ENCODE measurements around the gene SATB2. TPM values are rescaled to one million over a fixed set of nuclear protein-coding genes. Genes with fewer than 3 reads are reported as not detected.

Gene SATB2
- total RNA-seq, 1 experiment from 2014 or later = 22.1 TPM

DNA sequence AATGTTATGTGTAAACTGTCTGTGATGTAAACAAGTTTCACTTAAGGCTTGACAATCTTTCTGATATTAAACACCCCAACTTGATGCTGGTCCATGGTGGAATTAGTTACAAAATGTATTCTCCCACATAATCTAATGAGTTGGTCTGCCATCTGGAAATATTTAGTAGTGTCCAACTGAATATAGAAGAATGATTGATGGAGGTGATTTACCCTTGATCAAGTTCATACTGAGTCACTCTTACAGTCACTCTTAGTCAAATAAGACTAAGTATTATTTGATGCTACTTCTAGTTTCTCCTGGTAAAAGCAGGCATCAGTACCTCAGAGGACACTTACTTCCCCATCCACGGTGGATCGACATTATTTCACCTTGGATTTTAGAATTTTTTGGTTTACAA is 198.1 kb downstream of the SATB2 start:
- TF ChIP-seq, protein P1, sequence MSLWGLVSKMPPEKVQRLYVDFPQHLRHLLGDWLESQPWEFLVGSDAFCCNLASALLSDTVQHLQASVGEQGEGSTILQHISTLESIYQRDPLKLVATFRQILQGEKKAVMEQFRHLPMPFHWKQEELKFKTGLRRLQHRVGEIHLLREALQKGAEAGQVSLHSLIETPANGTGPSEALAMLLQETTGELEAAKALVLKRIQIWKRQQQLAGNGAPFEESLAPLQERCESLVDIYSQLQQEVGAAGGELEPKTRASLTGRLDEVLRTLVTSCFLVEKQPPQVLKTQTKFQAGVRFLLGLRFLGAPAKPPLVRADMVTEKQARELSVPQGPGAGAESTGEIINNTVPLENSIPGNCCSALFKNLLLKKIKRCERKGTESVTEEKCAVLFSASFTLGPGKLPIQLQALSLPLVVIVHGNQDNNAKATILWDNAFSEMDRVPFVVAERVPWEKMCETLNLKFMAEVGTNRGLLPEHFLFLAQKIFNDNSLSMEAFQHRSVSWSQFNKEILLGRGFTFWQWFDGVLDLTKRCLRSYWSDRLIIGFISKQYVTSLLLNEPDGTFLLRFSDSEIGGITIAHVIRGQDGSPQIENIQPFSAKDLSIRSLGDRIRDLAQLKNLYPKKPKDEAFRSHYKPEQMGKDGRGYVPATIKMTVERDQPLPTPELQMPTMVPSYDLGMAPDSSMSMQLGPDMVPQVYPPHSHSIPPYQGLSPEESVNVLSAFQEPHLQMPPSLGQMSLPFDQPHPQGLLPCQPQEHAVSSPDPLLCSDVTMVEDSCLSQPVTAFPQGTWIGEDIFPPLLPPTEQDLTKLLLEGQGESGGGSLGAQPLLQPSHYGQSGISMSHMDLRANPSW (CRISPR knock-in tag; conservative IDR thresholded peaks at IDR 0.05; ENCODE audit: low read depth) = no peak
- no peak for TF ChIP-seq TP53 (CRISPR knock-in tag; IDR thresholded peaks at IDR 0.05)
- TF ChIP-seq, protein P2, sequence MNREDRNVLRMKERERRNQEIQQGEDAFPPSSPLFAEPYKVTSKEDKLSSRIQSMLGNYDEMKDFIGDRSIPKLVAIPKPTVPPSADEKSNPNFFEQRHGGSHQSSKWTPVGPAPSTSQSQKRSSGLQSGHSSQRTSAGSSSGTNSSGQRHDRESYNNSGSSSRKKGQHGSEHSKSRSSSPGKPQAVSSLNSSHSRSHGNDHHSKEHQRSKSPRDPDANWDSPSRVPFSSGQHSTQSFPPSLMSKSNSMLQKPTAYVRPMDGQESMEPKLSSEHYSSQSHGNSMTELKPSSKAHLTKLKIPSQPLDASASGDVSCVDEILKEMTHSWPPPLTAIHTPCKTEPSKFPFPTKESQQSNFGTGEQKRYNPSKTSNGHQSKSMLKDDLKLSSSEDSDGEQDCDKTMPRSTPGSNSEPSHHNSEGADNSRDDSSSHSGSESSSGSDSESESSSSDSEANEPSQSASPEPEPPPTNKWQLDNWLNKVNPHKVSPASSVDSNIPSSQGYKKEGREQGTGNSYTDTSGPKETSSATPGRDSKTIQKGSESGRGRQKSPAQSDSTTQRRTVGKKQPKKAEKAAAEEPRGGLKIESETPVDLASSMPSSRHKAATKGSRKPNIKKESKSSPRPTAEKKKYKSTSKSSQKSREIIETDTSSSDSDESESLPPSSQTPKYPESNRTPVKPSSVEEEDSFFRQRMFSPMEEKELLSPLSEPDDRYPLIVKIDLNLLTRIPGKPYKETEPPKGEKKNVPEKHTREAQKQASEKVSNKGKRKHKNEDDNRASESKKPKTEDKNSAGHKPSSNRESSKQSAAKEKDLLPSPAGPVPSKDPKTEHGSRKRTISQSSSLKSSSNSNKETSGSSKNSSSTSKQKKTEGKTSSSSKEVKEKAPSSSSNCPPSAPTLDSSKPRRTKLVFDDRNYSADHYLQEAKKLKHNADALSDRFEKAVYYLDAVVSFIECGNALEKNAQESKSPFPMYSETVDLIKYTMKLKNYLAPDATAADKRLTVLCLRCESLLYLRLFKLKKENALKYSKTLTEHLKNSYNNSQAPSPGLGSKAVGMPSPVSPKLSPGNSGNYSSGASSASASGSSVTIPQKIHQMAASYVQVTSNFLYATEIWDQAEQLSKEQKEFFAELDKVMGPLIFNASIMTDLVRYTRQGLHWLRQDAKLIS (CRISPR knock-in tag; IDR thresholded peaks at IDR 0.05; ENCODE audit: borderline replicate concordance) = no peak
- no peak for TF ChIP-seq NFATC4 (CRISPR knock-in tag; IDR thresholded peaks at IDR 0.05)
- no peak for TF ChIP-seq ZNF219 (CRISPR knock-in tag; IDR thresholded peaks at IDR 0.05; ENCODE audit: borderline replicate concordance)
- TF ChIP-seq ZNF423 (CRISPR knock-in tag; IDR thresholded peaks at IDR 0.05) = no peak
- TF ChIP-seq, protein P3, sequence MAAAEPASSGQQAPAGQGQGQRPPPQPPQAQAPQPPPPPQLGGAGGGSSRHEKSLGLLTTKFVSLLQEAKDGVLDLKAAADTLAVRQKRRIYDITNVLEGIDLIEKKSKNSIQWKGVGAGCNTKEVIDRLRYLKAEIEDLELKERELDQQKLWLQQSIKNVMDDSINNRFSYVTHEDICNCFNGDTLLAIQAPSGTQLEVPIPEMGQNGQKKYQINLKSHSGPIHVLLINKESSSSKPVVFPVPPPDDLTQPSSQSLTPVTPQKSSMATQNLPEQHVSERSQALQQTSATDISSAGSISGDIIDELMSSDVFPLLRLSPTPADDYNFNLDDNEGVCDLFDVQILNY (CRISPR knock-in tag; IDR thresholded peaks at IDR 0.05) = no peak
- TF ChIP-seq, protein P4, sequence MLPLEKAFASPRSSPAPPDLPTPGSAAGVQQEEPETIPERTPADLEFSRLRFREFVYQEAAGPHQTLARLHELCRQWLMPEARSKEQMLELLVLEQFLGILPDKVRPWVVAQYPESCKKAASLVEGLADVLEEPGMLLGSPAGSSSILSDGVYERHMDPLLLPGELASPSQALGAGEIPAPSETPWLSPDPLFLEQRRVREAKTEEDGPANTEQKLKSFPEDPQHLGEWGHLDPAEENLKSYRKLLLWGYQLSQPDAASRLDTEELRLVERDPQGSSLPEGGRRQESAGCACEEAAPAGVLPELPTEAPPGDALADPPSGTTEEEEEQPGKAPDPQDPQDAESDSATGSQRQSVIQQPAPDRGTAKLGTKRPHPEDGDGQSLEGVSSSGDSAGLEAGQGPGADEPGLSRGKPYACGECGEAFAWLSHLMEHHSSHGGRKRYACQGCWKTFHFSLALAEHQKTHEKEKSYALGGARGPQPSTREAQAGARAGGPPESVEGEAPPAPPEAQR (CRISPR knock-in tag; IDR thresholded peaks at IDR 0.05) = no peak
- no peak for TF ChIP-seq NFE2L1 (CRISPR knock-in tag; IDR thresholded peaks at IDR 0.05)
- TF ChIP-seq ZNF416 (CRISPR knock-in tag; IDR thresholded peaks at IDR 0.05) = no peak
- no peak for TF ChIP-seq ELF4 (CRISPR knock-in tag; IDR thresholded peaks at IDR 0.05; ENCODE audit: low read depth)
- TF ChIP-seq, protein P5, sequence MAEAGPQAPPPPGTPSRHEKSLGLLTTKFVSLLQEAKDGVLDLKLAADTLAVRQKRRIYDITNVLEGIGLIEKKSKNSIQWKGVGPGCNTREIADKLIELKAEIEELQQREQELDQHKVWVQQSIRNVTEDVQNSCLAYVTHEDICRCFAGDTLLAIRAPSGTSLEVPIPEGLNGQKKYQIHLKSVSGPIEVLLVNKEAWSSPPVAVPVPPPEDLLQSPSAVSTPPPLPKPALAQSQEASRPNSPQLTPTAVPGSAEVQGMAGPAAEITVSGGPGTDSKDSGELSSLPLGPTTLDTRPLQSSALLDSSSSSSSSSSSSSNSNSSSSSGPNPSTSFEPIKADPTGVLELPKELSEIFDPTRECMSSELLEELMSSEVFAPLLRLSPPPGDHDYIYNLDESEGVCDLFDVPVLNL (CRISPR knock-in tag; IDR thresholded peaks at IDR 0.05; ENCODE audit: borderline replicate concordance, low read depth) = no peak
- TF ChIP-seq ZNF263 (CRISPR knock-in tag; IDR thresholded peaks at IDR 0.05; ENCODE audit: low read depth) = no peak
- TF ChIP-seq, protein P6, sequence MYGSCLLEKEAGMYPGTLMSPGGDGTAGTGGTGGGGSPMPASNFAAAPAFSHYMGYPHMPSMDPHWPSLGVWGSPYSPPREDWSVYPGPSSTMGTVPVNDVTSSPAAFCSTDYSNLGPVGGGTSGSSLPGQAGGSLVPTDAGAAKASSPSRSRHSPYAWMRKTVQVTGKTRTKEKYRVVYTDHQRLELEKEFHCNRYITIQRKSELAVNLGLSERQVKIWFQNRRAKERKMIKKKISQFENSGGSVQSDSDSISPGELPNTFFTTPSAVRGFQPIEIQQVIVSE (CRISPR knock-in tag; IDR thresholded peaks at IDR 0.05; ENCODE audit: borderline replicate concordance) = no peak
- TF ChIP-seq, protein P7, sequence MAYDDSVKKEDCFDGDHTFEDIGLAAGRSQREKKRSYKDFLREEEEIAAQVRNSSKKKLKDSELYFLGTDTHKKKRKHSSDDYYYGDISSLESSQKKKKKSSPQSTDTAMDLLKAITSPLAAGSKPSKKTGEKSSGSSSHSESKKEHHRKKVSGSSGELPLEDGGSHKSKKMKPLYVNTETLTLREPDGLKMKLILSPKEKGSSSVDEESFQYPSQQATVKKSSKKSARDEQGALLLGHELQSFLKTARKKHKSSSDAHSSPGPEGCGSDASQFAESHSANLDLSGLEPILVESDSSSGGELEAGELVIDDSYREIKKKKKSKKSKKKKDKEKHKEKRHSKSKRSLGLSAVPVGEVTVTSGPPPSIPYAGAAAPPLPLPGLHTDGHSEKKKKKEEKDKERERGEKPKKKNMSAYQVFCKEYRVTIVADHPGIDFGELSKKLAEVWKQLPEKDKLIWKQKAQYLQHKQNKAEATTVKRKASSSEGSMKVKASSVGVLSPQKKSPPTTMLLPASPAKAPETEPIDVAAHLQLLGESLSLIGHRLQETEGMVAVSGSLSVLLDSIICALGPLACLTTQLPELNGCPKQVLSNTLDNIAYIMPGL (CRISPR knock-in tag; IDR thresholded peaks at IDR 0.05) = no peak
- no peak for TF ChIP-seq HMGA2 (CRISPR knock-in tag; IDR thresholded peaks at IDR 0.05)
- TF ChIP-seq, protein P8, sequence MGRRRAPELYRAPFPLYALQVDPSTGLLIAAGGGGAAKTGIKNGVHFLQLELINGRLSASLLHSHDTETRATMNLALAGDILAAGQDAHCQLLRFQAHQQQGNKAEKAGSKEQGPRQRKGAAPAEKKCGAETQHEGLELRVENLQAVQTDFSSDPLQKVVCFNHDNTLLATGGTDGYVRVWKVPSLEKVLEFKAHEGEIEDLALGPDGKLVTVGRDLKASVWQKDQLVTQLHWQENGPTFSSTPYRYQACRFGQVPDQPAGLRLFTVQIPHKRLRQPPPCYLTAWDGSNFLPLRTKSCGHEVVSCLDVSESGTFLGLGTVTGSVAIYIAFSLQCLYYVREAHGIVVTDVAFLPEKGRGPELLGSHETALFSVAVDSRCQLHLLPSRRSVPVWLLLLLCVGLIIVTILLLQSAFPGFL (CRISPR knock-in tag; IDR thresholded peaks at IDR 0.05; ENCODE audit: borderline replicate concordance) = no peak
- no peak for TF ChIP-seq IRF2 (CRISPR knock-in tag; IDR thresholded peaks at IDR 0.05; ENCODE audit: borderline replicate concordance, low read depth)
- TF ChIP-seq, protein P9, sequence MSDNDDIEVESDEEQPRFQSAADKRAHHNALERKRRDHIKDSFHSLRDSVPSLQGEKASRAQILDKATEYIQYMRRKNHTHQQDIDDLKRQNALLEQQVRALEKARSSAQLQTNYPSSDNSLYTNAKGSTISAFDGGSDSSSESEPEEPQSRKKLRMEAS (CRISPR knock-in tag; IDR thresholded peaks at IDR 0.05) = no peak
- TF ChIP-seq, protein P10, sequence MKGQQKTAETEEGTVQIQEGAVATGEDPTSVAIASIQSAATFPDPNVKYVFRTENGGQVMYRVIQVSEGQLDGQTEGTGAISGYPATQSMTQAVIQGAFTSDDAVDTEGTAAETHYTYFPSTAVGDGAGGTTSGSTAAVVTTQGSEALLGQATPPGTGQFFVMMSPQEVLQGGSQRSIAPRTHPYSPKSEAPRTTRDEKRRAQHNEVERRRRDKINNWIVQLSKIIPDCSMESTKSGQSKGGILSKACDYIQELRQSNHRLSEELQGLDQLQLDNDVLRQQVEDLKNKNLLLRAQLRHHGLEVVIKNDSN (CRISPR knock-in tag; IDR thresholded peaks at IDR 0.05) = no peak
- H3K4me1 Mint-ChIP-seq = no peaks in the 10 kb centered on the region
- POLR2A ChIA-PET = no interaction called here
- no peak overlapping the region for H3K4me3 Mint-ChIP-seq
- peaks cover 36% of the 10 kb centered on the region for H3K36me3 Mint-ChIP-seq
- ATAC-seq = no peak
- no peak overlapping the region for H3K27ac Mint-ChIP-seq
- no peak for DNase-seq (ENCODE audit: low spot score)
- peaks cover 6% of the 10 kb centered on the region; the same call in 1 of the 2 replicates for H3K27me3 Mint-ChIP-seq (ENCODE audit: low read depth)
- peaks cover 38% of the 10 kb centered on the region for H3K9me3 Mint-ChIP-seq
- CTCF ChIA-PET = no interaction called here

All from WTC11 (cell line).